Measurements from ENCODE around the gene ABCC1.

Gene ABCC1

DNA sequence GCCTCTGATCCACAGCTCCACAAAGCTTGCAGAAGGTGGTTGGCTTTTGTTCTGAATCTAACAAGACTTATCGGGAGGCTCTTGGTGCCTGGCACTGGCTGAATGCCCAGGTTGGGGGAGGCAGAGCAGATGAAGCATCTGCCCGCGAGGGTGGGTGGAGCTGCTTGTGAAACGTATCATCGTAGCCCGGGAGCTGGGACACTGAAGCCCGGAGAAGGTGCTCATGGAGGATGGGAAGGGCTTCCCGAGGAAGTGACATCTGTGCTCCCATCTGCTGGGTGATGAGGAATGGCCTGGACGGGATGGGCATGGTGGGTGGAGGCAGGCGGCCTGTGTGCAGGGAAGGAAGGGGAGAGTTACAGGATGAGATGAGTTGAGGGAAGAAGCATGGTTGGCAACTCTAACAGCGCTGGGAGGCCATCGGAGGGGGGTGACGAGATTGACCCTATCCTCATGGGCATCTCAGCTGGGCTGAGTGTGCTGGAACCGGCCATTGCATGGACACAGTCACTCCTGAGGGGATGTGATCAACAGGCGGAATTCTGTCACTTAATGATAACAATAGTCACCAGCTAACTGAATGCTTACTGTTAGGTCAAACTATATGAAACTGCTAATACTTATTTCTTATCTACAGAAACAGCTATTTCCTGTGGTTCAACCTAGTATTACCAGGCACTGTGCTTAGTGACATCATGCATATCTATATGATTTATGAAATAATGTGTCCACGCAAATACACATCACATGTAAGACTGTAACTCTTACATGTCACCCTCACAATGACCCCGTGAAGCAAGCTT is 171.2 kb downstream of the ABCC1 start:
- DNase-seq: no peak

DNA sequence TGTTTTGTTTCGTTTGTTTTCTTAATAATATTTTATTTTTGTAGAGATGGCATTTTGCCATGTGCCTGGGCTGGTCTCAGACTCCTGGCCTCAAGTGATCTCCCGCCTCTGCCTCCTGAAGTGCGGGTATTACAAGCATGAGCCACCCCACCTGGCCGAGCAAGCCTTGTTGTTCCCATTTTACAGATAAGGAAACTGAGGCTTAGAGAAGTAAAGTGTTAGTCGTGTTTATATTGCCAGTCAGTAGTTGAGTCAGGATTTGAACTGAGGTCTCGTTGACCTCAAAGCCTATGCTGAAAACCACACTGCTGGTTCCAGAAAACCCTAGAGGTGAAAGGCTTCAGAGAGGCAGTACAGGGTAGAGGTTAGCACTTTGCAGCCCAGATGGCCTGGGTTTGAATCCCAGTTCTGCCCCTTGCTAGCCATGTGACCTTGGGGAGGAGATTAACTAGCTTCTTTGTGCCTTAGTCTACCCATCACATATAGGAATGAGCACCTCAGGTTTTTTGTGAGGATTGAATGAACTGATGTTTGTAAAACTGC is 171.8 kb downstream of the ABCC1 start:
- no peak for DNase-seq

DNA sequence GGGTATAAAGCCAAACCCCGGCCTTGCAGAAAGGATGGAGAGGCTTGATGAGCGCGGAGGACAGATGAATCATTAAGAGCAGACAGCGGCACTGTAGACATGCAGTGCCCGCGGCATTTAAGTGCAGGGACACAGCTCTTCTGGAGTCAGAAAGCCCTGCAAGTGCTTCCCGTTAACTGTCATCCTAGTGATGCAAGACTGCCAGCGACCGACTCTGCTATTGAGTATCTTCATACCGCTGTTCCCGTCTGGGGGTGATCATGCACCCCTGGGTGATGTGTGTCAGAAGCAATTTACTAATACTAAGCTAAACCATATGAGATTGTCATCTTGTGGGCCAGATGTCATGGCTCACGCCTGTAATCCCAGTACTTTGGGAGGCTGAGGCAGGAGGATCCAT is 172.8 kb downstream of the ABCC1 start:
- no peak for DNase-seq

DNA sequence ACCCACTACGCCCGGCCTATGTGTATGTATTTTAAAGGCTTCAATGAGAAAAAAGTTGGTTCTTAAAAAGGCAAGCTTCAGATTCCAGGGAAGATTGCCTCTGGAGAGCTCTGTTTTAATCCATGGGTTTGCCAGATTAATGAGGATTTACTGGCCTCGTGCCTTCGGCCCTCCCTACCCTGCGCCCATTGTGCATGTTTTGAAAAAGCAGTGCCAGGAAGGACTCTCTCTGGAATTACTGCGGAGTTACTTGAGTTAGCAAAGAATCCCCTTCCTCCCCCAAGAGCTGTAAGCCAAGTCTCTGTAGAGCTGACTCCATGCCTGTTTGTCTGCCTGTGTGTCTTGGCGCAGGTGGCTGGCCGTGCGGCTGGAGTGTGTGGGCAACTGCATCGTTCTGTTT is 175.0 kb downstream of the ABCC1 start:
- no peak for DNase-seq

DNA sequence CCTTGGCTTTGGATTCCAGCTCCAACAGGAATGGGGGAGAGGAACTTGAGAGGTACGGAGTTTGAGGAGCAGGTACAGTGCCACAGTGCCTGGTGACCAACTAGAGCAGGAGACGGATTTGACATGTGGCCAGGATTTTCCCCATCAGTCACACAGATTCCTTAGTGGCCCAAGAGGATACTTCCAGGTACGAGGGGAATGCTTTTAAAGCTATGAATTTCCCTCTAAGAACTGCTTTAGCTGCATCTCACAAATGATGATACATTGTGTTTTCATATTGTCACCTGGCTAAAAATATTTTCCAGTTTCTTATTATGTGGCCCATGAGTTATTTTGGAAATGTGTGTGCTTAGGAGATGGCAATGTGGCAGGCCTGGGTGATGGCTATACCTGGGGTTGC is 175.6 kb downstream of the ABCC1 start:
- DNase-seq: no peak

DNA sequence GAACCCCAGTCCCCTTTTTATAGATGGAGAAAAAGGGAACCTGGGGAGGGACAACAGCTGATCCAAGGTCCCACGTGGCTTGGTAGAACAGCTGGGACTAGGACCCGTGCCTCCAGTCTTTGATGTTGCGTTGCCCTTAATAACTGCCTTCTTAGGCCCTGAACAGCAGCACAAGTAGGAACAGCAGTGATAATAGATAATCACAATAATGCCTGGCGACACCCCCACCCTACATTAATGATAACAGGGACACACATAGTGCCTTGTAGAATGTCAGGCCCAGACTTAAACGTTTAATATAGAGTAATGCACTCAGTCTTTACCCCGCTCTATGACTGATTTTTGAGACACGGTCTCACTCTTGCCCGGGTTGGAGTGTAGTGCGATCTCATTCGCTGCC is 177.5 kb downstream of the ABCC1 start:
- no peak for DNase-seq

DNA sequence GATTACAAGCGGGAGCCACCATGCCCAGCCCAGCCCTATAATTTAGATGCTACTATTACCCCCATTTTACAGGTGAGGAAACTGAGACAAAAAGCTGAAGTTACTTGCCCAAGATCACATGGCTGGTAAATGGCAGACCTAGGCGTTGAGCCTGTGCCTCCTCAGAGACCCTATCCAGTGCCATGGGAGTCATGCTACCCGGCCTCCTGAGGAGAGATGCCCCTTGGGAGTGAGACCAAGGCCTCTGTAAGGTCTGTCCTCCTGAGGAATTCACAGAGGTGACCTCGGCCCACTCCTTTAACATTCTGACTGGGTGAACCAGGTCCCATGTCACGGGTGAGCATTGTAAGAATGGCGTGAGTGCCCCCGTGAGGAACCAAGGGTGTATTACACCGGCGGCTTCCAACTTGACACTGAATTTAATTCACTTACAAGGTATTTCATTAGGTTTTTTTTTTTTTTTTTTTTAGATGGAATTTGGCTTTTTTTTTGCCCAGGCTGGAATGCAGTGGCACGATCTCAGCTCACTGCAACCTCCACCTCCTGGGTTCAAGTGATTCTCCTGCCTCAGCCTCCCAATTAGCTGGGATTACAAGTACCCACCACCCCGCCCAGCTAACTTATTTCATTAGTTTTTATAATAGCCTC is 178.2 kb downstream of the ABCC1 start:
- peak; percentile 82 for DNase-seq

DNA sequence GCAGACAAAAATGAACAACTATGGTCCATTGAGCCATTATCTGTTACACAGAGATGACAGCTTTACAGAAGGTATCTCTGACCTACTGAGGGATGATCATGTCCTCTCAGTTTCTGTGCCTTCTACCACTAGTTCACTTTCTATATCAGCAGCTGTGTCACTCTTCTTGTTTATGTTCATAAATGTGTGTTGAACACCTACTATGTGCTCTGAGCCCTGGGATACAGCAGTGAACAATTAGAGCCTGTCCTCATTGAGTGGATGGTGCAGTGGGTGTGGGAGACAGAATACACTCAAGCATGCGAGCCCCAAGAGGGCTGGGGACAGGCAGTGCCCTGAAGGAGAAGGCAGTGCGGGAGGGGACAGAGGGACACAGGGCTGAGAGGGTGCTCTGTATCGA is 181.8 kb downstream of the ABCC1 start:
- no peak for DNase-seq

DNA sequence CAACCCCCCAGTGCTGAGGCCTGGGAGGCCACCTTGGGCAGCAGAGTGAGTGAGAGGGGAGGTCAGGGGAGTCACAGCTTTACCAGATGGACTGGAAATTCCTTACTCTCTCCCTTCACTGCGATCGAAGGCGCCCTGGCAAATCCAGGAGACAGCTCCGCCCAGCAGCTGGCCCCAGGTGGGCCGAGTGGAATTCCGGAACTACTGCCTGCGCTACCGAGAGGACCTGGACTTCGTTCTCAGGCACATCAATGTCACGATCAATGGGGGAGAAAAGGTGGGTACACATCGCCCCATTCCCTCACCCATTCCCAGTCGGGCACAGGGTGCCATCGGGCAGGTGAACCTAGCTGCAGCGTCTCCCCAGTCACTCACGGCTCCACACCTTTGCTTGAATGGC is 182.2 kb downstream of the ABCC1 start:
- DNase-seq: no peak

DNA sequence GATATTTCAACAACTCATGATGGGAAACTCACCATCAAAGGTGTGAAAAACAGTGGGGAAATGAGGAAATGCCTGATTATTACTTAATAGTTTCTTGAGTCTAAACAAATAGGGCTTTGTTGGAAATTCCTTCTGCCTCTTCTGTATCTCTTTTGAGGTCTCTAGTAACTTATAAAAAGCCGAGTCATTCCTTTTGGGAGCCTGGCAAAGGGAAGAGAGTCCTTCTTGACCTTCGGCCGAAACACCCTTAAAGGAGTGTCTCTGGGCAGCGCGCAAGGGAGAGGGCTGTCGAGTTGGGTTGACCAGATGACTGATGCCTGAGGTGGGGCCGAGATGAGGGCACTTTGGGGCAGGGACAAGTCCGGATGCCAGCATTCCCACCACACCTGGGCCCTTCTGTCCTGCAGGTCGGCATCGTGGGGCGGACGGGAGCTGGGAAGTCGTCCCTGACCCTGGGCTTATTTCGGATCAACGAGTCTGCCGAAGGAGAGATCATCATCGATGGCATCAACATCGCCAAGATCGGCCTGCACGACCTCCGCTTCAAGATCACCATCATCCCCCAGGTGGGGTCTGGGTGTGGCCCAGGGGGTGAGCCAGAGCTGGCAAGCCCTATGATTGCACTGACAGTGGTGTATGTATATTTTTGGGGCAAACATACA is 184.7 kb downstream of the ABCC1 start:
- no peak for DNase-seq

DNA sequence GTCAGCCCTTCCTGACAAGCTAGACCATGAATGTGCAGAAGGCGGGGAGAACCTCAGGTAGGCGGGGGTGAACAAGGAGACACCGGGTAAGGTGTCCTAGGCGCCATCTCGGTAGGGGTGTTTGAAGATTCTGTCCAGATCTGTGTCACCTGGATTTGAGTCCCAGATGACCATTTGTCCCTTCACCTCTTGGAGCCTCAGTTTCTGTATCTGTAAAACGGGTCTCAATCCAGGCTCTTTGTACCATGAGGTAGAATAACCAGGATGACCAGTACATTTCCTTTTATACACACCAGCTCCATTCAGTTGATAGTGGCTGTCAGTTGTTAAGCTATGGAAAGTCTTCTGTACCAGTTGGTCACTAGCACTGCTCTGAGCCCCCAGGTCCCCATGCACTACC is 187.2 kb downstream of the ABCC1 start:
- DNase-seq: no peak

DNA sequence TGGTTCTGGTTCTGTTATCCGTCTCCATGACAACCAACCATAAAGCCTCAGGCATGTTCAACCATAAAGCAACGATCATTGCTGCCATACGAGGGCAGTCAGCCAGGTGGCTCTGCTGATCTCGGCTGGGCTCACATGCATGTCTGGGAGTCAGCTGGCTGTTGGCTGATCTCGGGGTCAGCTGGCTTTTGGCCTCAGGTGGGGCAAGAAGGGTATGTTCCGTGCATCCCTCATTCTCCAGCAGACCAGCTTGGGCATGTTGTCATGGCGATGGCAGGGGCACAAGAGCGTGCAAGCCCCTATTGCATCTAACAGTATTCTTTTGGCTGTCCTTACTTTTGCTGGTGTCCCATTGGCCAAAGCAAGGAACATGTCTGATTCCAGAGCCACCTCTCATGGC is 187.7 kb downstream of the ABCC1 start:
- DNase-seq: no peak

DNA sequence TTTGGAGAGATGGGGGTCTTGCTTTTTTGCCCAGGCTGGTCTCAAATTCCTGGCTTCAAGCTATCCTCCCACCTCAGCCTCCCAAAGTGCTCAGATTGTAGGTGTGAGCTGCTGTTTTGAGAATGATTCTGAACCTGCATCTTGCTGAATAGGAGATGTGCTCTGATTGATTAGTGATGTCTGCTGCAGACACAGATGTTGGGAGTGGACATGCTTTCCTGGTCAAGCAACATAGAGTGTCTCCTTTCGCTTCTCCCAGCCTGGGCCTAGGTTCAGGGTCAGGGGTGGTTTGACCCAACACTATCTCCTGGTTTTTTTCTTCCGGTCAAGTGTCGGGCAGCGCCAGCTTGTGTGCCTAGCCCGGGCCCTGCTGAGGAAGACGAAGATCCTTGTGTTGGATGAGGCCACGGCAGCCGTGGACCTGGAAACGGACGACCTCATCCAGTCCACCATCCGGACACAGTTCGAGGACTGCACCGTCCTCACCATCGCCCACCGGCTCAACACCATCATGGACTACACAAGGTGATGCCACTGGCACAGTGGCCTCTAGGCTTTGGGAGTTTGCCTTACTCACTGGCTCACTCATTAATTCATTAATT is 188.7 kb downstream of the ABCC1 start:
- no peak for DNase-seq

DNA sequence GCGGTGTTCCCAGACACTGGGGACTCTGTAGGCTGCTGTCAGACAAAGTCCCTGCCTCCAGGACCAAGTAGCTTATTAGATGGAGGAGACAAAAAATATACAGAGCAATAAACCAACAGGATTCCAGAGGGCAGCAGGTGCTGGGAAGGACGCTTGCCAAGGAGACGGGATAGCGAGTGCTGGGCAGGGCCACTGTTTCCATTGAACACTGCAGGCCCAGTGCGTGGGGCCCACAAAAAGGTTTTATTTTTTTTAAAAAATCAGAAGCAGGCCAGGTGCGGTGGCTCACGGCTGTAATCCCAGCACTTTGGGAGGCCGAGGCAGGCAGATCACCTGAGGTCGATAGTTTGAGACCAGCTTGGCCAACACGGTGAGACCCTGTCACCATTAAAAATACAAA is 189.6 kb downstream of the ABCC1 start:
- DNase-seq: no peak

DNA sequence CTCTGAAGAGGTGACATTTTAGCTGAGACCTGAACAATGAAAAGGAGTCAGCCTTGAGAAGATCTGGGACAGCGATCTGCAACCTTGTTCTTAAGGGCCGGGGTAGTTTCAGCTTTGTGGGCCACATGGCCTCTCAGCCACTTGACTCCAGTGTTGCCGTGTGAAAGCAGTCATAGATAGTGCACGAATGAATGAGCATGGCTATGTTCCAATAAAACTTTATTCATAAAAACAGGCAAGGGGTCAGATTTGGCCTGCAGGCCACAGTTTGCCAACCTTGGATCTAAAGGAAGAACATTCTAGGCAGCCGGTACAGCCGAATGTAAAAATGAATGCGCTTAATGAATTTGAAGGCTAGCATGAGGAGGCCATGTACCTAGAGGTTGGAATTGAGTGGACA is 190.4 kb downstream of the ABCC1 start:
- DNase-seq: no peak

DNA sequence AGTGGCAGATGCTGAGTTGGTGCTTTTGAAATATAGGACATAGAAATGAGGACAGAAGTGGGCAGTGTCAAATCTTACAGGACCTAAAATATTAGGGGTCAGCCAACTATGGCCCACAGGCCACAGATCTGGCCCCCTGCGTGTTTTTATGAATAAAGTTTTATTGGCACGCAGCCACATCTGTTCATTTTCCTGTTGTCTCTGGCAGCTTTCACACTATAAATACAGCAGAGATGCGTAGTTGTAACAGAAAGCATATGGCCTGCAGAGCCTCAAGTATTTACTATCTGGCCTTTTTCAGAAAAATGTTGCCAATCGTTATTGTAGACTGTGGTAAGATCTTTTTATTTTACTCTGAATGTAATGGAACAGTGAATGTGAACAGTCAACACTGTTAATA is 191.1 kb downstream of the ABCC1 start:
- no peak for DNase-seq

DNA sequence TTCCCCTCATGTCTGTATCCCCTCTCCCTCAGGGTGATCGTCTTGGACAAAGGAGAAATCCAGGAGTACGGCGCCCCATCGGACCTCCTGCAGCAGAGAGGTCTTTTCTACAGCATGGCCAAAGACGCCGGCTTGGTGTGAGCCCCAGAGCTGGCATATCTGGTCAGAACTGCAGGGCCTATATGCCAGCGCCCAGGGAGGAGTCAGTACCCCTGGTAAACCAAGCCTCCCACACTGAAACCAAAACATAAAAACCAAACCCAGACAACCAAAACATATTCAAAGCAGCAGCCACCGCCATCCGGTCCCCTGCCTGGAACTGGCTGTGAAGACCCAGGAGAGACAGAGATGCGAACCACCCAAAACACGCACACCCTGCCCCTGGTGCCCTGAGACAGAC is 191.7 kb downstream of the ABCC1 start:
- DNase-seq: no peak

DNA sequence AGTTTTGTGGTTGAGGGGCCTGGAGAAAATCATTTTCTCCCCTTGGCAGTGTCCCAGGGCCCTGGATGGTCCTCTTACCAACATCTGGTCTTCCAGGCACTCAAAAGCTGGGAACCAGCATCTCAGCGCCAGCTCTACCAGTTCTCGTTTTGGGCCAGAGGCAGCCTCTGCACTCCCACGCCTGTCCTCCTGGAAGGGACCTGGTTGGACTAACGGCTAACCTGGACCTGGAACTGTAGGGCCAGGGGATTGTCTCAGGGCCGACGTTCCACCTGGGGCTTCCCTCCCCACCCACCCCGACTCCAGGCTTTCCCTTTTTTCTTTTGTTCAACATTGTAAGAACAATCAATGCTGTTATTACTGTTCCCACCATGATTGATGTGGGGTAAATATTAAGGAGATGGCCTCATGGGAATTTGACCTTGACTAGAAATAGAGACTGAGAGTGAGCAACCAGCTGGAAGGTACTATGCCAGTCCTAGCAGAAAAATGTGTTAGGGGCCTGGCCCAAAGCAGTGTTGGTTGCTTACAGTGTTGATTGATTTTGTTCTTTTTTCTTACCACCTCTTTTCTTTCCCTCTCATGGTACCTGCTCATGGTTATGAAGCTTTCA is 192.5 kb downstream of the ABCC1 start:
- no peak for DNase-seq

DNA sequence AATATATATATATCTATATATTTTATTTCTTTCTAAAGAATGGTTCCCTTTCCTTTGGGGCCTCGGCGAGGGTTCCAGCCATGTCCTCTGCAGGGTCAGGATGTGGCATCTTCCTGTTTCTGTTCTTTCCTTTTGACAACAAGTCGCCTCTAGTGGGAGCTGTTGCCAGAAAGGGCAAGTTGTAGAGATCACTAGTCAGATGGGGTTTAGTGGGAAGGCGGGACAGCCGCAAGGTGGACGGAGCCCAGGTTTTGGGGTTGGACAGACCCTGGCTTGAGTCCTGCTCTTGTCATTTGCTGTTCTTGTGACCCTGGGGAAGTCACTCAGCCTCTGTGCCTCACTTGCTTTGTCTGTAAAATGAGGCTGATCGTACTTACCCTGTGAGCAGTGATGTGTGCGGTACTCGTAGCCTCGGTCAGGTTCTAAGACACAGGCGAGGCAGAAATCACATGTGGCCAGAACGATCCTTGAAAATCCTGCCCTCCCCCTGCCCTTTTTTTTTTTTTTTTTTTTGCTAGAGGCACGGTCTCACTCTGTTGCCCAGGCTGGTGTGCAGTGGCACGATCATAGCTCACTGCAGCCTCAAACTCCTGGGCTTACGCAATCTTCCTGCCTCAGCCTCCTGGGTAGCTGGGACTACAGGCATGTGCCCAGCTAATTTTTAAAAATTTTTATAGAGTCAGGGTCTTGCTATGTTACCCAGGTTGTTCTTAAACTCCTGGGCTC is 193.8 kb downstream of the ABCC1 start:
- DNase-seq: no peak

DNA sequence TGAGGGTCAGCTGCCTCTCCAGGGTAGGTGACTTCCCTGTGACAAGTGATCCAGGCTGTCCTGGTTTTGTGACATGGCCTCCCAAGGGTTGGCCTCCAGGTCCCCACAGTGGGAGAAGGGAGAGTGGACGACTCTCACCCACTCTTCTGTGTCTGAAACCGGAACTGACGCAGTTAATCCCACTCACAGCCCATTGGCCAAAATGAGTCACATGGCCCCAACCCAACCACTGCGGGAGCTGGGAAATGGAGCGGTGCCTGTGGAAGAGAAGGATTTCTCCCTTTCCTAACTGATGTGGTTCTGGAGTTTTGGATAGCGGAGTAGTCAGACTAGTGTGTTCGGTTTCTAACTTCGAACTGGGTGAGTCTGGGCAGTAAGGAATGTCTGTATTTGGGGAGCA is 194.5 kb downstream of the ABCC1 start:
- no peak for DNase-seq

DNA sequence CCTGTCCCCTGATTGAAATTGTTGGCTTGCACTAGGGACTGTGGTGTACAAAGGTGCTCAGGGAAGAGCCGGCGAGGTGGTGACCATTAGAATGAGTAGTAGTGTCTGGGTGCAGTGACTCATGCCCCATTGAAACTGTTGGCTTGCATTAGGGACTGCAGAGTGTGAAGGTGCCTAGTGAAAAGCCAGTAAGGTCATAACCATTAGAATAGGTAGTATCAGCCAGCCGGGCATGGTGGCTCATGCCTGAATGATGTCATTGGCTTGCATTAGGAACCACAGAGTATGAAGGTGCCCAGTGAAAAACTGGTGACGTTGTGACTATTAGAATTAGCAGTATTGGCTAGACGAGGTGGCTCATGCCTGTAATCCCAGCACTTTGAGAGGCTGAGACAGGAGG is 195.0 kb downstream of the ABCC1 start:
- no peak for DNase-seq

DNA sequence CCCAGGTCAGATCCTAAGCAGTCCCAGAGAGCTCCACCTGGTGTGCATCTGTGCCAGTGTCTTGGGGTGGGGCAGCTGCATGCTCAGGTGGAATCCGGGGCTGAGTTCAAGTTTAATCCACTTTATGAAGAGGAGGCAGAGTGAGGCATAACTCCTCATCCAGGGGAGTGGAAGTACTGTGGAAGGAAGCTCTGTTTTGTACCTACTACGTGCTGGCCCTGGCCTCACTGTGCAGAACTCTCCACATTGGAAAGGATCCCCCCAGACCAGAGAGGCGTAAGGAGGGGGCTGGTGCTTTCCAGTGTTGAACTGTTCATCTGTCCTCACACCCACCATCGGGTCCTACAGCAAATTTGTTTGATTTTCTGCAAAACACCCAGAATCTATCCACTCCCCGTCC is 195.9 kb downstream of the ABCC1 start:
- no peak for DNase-seq

All from activated CD8-positive, alpha-beta memory T cell treated with anti-CD3 and anti-CD28 coated beads, Interleukin-2, amount 50 U/mL, for 48 hours (primary cell).